Ascending aorta (tissue), 2 donors: ENCODE measurements around the gene SELL. TPM values are rescaled to one million over a fixed set of nuclear protein-coding genes. Genes with fewer than 3 reads are reported as not detected.

Experiments used
- DNase-seq, 2 donors: peaks; one replicate each; pipeline ENCODE4 v3.0.0-alpha.2; 2019; ENCODE audit warnings: low spot score in 2 of 2
- H3K27ac ChIP-seq, 2 donors: fragments of 200-600 bp; sonication (generic); one replicate each; pipeline ENCODE4 v1.5.1; 2016 to 2017; ENCODE audit warnings: mild to moderate bottlenecking in 1 of 2
- H3K27me3 ChIP-seq: fragments of 200-600 bp; sonication (generic); one replicate; pipeline ENCODE4 v1.5.1; 2017
- H3K36me3 ChIP-seq, 2 donors: fragments of 200-600 bp; sonication (generic); one replicate each; pipeline ENCODE4 v1.5.1; 2016
- H3K4me1 ChIP-seq, 2 donors: fragments of 200-600 bp; sonication (generic); one replicate each; pipeline ENCODE4 v1.5.1; 2016 to 2017; ENCODE audit warnings: mild to moderate bottlenecking in 1 of 2
- H3K4me3 ChIP-seq, 2 donors: fragments of 200-600 bp; sonication (generic); one replicate each; pipeline ENCODE4 v1.5.1; 2016 to 2017; ENCODE audit warnings: mild to moderate bottlenecking in 1 of 2
- H3K9me3 ChIP-seq, 2 donors: fragments of 200-600 bp; sonication (generic); one replicate each; pipeline ENCODE4 v1.5.1; 2016
- intact Hi-C: fragments of 100-400 bp; cut with DNase I; formaldehyde crosslinking; loops from one replicate; pipeline ENCODE4 v1.15.1; 2023
- total RNA-seq: library from RNA; depleted of rRNA; stranded (reverse); fragments of >200 nt; gene quantifications from one replicate; pipeline ENCODE4 v1.1.0, GENCODE V29; 2016
- TF ChIP-seq, protein P1 (sequence below), 3 experiments: fragments of 200-600 bp in 2 of 3; fragments of 450-650 bp in 1 of 3; sonication (generic) in 2 of 3; IDR thresholded peaks; one replicate each; pipeline ENCODE4 v1.5.1; 2016 to 2019; ENCODE audit warnings: antibody characterized with exemption in 3 of 3, mild to moderate bottlenecking in 1 of 3, moderate library complexity in 1 of 3

SELL gene
- total RNA-seq = 1.9 TPM

DNA sequence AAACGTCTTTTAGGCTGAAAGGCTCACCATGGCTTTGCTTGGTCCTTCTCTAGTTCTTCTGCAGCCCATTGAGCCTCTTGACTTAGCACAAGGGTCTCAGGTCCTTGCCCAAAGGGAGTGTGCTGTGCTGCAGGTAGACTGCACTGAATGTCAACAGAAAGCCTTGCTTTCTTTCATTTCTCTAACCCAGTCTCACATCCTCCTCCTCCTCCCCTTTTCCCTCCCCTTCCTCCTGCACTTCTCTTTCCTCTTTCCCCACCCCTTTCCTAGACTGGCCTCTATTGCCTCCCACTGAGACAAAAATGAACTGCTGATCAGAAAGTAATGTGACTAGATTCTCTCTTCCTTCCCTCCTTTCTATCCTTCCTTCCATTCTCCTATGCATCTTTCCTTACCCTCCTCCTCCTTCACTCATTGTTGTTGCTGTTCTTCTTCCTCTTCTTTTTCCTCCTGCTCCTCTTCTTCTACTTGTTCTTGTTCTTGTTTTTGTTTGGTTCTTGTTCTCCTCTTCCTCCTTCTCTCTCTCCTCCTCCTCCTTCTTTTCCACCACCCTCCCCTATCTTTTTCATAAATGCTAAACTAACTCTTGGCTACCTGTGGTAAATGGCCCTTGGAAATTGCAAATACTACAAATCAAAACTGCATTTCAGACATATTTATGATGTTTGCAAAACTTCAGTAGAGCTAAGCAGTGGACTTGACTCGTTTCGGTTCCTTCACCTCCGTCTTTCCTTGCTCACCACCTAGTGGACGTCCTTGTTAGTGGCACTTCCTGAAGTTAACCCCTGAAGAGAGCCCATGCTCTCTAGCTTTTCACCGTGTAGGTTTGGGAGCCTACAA, at the start of gene SELL:
TSS of gene SELL (minus strand) at position 152 of the 840 bp plus-strand sequence. CDS start at position 30, 122 bp downstream.
- intact Hi-C loops = no loop called here
- DNase-seq = peak; percentile 10 to 76
- Histone ChIP-seq H3K4me3 (peak within 1 kb of the TSS; percentile 11 to 34), H3K9me3 (peaks cover 0 to 5% of the 10 kb centered on the region in 2 donors), H3K27me3 (no peaks in the 10 kb centered on the region), H3K36me3 (no peaks in the 10 kb centered on the region), H3K4me1 (no peaks in the 10 kb centered on the region), H3K27ac (no peak within 1 kb of the TSS)
- TF ChIP-seq, protein P1, sequence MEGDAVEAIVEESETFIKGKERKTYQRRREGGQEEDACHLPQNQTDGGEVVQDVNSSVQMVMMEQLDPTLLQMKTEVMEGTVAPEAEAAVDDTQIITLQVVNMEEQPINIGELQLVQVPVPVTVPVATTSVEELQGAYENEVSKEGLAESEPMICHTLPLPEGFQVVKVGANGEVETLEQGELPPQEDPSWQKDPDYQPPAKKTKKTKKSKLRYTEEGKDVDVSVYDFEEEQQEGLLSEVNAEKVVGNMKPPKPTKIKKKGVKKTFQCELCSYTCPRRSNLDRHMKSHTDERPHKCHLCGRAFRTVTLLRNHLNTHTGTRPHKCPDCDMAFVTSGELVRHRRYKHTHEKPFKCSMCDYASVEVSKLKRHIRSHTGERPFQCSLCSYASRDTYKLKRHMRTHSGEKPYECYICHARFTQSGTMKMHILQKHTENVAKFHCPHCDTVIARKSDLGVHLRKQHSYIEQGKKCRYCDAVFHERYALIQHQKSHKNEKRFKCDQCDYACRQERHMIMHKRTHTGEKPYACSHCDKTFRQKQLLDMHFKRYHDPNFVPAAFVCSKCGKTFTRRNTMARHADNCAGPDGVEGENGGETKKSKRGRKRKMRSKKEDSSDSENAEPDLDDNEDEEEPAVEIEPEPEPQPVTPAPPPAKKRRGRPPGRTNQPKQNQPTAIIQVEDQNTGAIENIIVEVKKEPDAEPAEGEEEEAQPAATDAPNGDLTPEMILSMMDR (IDR thresholded peaks at IDR 0.05) = peak; percentile 28 to 57 (median 52)

DNA sequence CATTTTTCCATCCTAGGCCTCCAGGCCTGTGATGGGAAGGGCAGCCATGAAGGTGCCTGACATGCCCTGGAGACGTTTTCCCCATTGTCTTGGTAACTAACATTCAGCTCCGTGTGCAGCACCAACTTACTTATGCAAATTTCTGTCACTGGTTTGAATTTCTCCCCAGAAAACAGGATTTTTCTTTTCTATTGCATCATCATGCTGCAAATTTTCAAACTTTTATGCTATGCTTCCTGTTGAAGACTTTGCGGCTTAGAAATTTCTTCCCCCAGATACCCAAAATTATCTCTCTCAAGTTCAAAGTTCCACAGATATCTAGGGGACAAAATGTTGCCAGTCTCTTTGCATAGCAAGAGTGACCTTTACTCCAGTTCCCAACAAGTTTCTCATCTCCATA, 47.6 kb upstream of the SELL start:
- no peak for DNase-seq
- no peaks in the 10 kb centered on the region for H3K4me1 ChIP-seq
- TF ChIP-seq, protein P1 (IDR thresholded peaks at IDR 0.05) = no peak
- no peak overlapping the region for H3K4me3 ChIP-seq
- H3K9me3 ChIP-seq = no peaks in the 10 kb centered on the region
- intact Hi-C loops = no loop called here
- H3K27ac ChIP-seq = no peak overlapping the region
- H3K36me3 ChIP-seq = no peaks in the 10 kb centered on the region
- H3K27me3 ChIP-seq = no peaks in the 10 kb centered on the region

DNA sequence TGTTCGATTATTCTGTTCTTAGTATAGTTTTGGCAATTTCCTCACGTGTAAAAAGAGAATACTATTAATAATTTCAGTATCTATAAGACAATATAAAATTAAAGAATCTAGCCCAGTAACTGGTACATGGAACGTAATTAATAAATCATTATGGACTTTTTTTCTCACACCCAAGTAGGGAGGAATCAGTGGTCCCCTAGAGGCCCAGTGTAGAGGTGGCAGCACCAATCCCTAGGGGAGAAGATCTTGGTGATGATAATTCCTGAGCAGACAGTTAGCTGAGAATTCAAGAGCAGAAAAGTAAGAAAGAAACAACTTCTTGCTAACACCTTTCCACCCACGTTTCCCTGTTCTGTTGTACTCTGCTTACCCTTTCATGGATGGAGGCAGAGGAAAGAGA, 42.1 kb upstream of the SELL start:
- Histone ChIP-seq H3K27me3 (no peaks in the 10 kb centered on the region), H3K36me3 (no peaks in the 10 kb centered on the region), H3K9me3 (no peaks in the 10 kb centered on the region), H3K4me3 (no peak overlapping the region), H3K27ac (no peak overlapping the region), H3K4me1 (no peaks in the 10 kb centered on the region)
- intact Hi-C loops = no loop called here
- TF ChIP-seq, protein P1 (IDR thresholded peaks at IDR 0.05) = no peak
- DNase-seq = no peak

DNA sequence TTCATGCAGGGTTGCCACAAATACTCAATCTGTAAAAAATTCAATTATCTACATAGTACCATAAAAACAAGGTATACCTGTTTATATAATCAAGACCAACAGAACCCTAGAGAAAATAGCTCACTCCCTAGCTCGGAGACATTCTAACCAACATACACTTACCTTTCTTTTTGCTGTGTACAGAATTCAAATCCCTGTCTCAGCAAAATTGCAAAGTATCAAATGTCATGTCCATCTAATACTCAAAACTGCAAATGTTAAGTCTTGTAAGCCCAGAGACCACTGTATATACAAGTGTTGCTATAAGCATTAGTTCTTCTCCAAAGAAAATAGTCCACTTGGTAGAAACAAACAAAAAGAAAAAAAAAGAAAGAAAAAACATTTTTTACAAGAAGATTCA, 38.6 kb upstream of the SELL start:
- H3K27me3 ChIP-seq = no peaks in the 10 kb centered on the region
- no peaks in the 10 kb centered on the region for H3K9me3 ChIP-seq
- TF ChIP-seq, protein P1 (IDR thresholded peaks at IDR 0.05) = no peak
- no peaks in the 10 kb centered on the region for H3K4me1 ChIP-seq
- DNase-seq = no peak
- no peak overlapping the region for H3K27ac ChIP-seq
- intact Hi-C loops = no loop called here
- H3K36me3 ChIP-seq = no peaks in the 10 kb centered on the region
- no peak overlapping the region for H3K4me3 ChIP-seq

DNA sequence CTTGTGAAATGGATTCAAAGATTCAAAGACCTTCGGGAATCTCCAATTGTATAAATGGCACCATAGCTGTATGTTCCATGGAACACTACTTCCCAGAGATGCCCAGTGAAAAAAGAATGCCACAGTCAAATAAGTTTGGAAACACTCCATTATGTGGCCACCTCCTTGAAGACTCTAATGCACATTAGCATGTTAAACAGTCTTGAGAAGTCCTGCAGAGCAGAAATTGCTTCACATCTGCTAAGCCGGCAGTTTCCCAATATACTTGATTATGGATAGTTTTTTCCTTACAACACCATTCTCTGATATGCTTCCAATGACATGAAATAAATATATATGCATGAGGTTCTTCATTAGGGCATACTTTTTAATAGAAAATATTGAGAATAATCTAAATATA, 35.1 kb upstream of the SELL start:
- TF ChIP-seq, protein P1 (IDR thresholded peaks at IDR 0.05) = no peak
- H3K9me3 ChIP-seq = no peaks in the 10 kb centered on the region
- H3K27ac ChIP-seq = no peak overlapping the region
- no peaks in the 10 kb centered on the region for H3K27me3 ChIP-seq
- H3K4me1 ChIP-seq = no peaks in the 10 kb centered on the region
- H3K36me3 ChIP-seq = no peaks in the 10 kb centered on the region
- intact Hi-C loops = no loop called here
- DNase-seq = no peak
- no peak overlapping the region for H3K4me3 ChIP-seq
